GM21515 (cell line): Measurements from ENCODE around the gene PSPC1.

Source experiments
- ATAC-seq: cut with Tn5 transposase; IDR thresholded peaks from one replicate; pipeline ENCODE4 v1.9.1; 2021; ENCODE audit not compliant: unreplicated experiment

Gene PSPC1

DNA sequence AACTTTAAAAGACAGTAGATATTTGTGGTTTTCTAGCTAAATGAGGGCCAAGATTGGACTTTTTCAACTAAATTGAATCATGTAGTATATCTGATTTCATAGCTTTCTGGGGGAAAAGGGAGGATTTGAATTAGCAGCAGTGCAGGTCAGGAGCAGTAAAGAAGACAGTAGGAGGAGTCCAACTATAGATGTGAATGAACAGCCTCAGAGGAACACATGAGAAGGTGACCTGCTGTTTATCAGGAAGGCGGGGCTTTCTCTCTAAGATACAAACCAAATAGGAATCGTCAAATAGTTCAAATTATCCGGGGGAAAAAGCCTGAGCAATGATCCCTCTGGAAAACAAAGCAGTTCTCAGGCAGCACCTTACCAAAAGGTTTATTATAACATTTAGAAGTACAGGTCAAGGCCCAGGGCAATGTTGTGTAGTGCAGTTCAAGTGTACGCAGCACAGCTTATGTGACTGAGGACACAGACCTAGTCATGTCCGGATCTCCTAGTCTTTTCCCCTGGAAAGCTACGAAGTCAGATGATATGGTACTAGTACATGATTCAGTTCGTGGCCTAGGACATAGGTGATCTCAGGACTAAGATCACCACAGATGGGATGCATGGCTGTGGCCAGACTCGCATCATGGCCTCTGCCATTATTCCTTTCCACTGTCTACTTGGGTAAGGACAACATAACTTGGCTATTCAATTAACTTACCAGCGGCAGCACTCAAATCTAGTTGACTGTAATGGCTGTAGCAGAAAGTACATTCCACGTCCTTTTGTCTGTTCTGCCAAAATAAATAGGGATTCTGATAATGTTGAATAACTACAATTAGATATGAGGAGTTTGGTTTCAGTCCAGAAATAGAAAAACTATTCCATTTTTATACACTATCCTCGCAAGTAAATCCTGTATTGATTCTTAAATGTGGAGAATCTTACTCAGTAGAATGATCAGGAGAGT is 109.0 kb downstream of the PSPC1 start:
- no peak for ATAC-seq

DNA sequence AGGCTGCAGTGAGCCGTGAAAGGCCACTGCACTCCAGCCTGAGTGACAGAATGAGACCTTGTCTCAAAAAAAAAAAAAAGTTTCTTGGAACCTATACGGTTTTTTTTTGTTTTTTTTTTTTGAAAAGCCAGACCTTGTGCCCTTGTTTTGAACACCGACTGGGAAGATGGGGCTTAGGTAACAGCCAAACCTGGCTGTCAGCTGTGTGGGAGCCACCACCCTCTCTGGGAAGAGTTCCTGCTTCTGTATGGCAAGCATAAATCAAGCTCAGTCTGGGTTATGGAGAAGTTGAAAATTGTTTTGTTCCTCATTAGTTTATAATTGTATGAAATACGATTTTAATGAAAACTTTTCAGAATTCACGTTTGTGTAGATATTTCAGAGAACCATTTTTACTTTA is 109.8 kb downstream of the PSPC1 start:
- no peak for ATAC-seq

DNA sequence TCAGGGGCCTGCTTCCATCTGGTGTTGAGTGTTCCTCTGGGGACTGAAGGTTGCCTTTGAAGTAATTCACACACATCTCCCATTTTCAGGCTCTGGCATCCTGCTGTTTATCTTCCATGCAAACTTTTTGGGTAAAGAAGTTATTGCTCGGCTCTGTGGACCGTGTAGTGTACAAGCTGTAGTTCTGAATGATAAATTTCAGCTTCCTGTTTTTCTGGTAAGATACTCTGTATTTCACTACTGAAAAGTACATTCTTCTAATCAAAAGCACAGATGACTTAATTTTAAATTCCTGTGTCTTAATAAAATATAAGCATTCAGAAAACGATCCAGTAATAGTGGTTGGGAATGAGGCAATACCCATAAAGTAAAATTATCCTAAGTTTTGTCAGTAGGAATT is 112.6 kb downstream of the PSPC1 start:
- ATAC-seq, result no peak

DNA sequence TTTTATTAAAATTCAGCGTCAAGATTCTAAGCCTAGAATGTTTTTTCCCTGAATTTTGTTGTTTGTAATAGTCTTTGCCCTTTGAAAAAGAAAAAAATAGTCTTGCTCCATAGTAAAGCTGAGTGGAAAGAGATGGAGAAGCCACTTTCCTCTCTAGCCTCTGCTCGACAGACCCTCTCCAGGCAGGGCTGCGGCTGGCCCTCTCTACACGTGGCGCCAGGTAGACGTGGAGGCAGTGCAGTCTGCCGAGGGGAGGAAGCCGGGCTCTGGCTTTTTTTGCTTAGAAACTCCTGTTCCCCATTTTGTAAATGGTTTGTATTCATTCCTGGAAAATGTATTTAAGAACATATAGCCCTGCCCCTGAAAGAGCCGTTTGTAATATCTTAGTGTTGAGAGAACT is 114.0 kb downstream of the PSPC1 start:
- ATAC-seq, result no peak

DNA sequence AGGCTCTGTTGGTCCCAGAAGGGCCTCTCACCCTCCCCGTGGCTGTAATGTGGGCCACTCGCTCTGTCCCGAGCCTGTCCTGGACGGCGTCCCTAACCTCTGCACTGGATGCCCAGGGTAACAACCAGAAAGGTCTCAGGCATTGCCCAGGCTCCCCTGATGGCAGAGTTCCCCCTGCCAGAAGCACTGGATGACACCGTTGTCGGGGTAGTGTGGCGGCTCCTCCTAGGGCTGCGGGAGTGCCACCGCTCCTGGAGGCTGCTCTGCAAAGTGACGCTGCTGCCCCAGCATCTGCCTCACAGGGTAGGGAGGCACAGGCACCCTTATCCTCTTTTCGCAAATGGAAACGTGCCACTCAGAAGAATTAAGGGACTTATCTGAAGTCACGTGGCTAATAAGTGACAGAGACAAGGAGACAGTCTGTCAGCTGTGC is 117.3 kb downstream of the PSPC1 start:
- no peak for ATAC-seq

DNA sequence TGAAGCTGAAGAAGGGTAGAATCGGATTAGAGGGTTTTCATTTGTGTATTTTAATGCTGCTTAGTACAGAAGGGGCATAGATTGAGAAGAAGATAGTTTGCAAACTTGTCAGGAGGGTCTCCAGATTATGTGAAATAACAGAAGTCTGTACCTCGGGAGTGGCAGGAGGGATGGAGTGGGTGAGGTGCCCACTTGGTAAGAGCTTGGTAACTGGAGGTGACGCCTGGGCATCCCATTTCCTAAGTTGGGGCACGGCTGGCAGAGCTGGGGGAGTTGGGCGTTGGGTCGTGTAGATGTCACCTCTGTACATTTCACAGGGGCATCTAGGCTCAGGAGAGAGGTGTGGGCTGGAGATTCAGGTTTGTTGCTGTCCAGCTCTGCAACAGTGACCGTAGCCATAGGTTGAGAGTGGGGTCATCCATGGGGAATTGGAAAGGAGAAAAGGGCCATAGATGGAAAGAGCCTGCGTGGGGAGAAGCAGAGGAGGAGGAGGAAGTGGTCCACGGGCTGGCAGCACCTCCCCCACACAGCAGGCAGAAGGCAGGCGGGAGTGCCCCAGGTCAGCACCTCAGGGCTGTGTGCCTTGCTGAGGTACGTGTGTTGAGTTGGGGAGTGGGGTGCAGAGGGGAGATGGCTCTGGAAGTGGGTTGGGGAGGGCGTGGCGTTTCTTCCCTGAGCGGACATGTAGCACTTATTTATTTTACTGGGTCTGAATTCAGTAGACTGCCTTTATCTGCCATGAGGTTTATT is 118.1 kb downstream of the PSPC1 start:
- no peak for ATAC-seq

DNA sequence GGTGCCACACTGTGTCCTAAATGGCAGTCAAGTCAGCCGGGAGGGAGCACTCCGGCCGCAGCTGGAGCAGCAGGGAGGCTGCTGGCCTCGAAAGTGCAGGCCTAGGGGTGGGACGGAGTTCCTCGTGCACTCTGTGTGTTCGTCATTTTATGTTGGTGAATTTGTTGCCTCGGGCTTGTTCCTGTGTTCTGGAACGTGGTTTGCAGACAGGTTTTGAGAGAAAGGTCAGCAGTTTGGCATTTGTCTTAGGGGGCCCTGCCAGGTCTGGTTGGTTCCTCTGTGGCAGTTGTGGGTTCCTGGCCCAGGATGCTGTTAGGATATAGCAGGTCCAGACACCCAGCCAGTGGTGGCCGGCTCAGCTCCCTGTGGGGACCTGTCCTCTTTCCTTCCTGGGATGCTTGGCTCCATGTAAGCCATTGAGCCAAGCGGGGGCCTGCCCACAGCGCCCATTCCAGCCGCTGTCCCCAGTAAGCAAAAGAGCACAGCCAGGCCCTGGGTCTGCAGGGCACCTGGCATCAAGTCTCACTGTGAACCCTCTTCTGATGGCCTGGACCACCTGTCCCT is 119.2 kb downstream of the PSPC1 start:
- ATAC-seq, result no peak

DNA sequence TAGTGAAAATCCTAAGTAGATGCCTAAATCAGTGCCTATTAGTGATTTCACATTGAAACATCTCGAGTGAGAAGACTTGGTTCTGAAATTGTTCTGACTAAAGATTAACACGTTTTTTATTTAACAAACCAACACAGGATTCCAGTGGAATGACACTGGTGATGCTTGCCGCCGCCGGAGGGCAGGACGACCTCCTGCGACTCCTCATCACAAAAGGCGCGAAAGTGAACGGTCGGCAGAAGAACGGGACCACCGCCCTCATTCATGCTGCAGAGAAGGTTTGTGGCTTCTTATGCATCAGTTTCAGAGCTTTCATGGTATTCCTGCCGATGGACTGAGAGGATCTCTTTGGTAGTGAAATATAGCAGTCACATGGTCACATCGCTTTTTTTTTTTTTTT is 121.2 kb downstream of the PSPC1 start:
- ATAC-seq, result no peak

DNA sequence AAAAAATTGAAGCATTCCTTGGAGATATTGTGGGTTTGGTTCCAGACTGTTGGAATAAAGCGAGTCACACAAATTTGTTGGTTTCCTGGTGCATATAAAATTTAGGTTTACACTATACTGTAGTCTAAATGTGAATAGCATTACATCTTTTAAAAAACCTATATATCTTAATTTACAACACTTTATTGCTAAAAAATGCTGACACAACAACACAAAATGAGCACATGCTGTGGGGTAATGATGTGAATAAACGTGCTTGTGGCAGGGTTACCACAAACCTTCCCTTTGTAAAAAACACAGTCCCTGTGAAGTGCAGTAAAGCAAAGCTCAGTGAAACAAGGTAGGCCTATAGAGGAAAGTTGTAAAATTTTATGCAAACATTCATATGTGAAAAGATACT is 121.6 kb downstream of the PSPC1 start:
- ATAC-seq, result no peak

DNA sequence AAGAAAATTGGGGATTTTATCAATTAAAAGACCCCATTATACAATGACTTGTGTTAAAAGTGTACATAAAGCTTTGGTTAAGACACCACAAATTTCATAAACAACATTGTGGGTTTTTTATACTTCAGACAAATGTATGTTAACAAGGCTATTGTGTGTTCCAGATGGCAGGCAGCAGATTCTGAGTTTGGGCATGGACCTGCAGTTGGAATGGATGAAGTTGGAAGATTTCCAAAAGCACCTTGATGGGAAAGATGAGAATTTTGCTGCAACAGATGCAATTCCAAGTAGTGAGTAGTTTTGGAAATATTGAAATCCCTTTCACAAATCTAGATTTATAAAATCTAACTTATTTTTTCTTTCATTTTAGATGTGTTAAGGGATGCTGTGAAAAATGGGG is 123.9 kb downstream of the PSPC1 start:
- no peak for ATAC-seq

DNA sequence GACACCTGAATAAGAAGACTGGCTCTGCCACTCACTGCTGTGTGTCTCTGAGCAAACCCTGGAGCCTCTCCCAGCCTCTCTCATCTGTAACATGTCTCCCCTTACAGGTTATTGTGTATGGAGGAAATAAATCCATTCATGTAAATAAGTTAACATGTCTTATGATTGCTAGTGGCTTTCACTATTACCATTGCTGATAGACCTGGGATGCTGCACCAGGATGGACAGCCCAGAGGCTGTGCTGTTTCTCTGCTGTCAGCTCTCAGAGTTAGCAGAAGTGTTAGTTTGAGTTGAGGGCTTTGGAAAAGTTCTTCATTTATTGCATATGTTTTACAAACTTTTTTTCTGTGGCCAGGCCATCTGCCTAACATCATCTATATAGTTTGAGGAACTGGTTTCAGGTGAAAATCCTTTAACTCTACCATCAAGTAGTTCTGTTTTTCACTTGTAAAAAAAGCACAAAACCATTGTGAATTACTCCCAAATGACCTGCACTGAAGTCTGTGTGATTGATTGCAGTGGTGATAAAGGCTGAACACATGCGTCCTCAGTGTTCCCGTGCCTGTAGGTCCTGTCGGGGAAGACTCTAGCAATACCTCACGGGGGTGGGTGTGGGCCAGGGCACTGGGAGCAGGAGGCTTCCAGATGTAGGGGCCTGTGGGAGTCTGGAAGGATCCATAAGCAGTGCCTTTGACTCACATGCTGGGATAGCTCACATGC is 124.7 kb downstream of the PSPC1 start:
- no peak for ATAC-seq
